ENCODE measurements around the gene LPP. TPM values are rescaled to one million over a fixed set of nuclear protein-coding genes. Genes with fewer than 3 reads are reported as not detected.

LPP gene
- total RNA-seq, 1 experiment from 2014 or later = 31.2 TPM

DNA sequence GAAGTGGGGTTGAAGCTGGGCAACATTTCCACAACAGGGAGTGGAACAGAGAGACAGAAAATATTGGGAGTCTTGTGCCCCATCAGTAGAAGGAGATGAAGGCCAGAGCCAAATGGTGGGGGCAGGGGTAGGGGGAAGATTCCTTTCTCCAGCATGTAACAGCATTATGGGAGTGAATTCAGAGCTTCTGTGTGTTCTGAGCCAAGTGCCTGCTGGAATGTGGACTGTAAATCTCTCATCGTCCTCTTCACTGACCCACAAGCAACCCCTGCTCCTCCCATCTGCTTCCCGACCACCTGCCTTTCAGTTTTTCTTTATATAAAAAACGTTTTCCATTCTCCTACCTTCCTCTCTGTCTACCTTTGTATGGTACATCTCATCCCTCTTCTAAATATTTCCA lies 673.6 kb downstream of the LPP start:
- DNase-seq (ENCODE audit: low spot score) = no peak

DNA sequence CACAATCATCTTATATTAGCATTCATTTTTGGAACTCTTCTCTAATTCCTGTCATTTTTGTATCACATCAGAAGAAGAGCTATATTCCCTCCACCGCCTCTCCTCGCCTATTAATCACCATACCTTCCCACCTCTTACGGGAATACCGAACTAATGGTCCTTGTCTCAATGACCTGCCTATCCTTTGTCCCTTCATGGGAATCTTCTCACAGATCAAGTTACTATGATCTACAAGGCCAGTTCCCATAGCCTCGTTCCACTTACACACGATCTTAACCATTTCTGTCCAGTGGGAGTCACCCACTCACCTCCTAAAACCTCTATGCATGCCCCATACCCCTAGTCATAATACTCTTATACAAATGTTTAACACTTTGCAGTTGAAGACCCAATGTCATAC lies 675.2 kb downstream of the LPP start:
- DNase-seq (ENCODE audit: low spot score) = no peak

DNA sequence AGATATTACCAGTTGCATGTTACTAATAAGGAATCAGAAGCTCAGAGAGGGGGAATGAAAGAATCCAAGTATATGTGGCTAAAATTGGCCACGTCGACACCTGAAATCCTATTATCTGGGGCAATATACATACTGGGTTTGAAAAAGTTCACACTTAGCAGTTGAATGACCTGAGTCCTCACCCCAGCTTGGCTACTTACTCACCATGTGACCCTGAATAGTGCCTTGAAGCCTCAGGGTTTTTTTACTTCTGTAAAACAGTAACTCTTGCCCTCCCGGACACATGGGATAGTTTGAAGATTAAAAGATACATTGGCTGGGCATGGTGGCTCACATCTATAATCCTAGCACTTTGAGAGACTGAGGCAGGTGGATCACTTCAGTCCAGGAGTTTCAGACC lies 675.6 kb downstream of the LPP start:
- DNase-seq (ENCODE audit: low spot score) = no peak

DNA sequence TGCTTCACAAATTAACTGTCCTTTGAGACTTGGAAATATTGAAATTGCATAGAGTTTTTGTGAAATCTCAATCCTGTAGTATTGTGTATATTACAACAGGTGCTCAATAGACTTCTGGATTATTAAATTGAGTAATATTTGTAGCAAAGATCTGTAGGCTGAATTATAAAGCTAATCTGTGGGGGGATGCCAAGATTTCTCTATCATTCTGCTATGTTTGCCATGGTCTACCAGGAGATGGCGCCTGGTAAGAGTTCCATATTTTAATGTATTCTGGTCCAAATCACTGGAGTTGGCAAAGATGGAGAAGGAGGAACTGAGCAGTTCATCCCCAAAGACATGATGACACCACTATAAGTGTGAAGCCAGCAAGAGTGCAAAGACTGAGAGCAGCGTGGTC lies 676.9 kb downstream of the LPP start:
- DNase-seq (ENCODE audit: low spot score) = peak; percentile 20

DNA sequence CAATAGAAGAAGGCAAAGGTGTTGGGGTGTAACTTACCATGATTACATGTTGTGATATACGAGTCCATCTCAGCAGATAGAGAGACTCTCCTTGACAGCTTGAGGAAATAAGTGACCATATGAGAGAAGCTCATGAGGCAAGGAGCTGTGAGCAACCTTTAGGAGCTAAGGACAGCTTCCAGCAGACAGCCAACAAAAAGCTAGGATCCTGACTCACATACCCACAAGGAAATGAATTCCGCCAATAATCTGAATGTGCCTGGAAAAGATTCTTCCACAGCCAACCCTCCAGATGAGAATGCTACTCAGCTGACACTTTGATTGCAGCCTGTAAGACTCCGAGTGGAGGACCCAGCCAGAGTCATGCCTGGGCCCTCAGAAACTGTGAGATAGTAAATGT lies 678.2 kb downstream of the LPP start:
- no peak for DNase-seq (ENCODE audit: low spot score)

DNA sequence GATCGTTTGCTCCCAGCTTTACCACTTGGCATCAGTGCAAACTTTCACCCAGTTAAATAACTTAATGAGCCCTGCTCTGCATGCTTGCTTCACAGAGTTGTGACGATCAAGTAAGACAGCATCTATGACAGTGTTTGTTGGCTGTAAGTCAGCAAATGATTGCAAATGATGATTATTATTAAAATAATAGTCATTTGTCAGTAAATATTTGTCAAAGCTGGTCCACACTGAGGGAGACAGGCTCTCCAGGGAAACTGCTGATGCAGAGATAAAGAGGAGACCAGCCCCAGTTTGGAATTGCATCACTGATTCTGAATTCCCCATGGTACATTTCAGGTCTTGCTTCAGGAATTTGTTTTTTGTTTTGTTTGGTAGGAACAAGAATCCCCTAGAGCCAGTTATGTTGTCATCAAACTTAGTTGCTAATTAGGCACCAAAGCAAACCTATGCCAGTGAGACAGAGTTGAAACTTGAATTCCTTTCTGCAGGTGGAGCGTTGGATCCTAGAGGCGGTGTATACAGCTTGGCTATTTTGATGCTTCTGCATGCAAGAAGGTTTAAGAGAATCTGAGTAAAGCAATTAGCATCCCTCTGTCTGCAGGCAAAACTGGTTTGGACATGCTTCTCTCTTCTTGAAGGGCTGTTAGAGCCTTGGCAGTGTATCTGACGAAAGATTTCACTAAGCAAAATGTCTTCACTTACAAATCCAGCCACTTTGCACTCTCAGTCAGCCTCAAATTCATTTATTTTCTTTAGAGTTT lies 679.2 kb downstream of the LPP start:
- DNase-seq (ENCODE audit: low spot score) = no peak

DNA sequence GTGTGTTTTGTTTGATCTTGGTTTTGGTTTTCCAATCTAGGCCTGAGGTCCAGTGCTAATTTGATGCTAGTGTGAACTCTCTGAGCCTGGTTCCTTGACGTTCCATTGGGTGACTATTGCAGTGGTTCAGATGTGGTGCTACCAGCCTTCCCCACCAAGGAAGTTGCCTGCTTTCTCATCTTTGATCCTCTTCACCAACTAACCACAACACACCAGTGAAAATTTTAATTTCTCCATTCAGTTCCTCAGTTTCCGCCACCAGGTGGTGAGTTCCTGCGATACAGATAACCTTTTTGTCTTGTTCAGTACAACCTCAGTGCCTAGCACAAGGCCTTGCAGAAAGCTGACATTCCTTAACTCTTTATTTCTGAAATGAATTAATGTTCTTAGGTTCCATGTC lies 680.4 kb downstream of the LPP start:
- DNase-seq (ENCODE audit: low spot score) = no peak

DNA sequence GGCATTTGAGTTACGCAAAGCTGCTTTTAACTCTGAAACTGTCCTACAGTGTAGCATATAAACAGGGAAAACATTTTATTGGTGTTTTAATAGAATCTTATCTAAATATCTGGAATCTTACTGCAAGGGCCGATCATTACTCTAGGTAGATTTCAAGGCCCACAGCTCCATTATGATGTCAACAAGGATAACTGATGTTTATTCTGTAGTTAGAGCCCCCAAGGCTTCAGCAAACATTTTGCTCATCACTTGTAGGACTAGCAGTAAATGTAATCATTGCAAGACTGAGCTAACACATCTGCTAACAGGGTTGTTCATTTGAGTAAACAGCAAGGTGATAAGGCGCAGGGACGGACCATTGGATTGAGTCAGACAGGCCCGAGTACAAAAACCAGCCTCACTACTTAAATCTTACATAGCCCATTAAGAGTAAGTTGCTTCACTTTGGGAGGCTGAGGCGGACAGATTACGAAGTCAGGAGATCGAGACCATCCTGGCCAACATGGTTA lies 685.3 kb downstream of the LPP start:
- no peak for DNase-seq (ENCODE audit: low spot score)

DNA sequence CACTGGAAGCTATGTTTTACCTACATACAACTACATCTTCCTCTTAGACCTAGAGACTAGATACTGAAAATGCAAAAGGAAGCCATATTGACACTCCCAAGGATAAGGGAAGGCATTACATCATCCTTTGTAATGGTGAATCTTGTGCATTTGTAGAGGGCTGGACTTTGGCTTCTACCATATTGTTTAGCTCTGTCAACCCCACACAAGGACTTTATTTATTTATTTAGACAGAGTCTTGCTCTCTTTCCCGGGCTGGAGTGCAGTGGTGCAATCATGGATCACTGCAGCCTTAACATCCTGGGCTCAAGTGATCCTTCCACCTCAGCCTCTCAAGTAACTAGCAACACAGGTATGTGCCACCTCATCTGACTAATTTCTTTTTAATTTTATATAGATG lies 686.3 kb downstream of the LPP start:
- DNase-seq (ENCODE audit: low spot score) = no peak

DNA sequence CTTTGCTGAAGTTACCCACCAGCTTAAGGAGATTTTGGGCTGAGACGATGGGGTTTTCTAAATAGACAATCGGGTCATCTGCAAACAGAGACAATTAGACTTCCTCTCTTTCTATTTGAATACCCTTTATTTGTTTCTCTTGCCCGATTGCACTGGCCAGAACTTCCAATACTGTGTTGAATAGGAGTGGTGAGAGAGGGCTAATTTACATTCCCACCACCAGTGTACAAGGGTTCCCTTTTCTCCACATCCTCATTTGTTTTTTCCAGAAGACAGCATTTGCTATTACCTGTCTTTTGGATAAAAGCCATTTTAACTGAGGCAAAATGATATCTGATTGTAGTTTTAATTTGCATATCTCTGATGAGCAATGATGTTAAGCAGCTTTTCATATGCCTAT lies 687.9 kb downstream of the LPP start:
- no peak for DNase-seq (ENCODE audit: low spot score)

DNA sequence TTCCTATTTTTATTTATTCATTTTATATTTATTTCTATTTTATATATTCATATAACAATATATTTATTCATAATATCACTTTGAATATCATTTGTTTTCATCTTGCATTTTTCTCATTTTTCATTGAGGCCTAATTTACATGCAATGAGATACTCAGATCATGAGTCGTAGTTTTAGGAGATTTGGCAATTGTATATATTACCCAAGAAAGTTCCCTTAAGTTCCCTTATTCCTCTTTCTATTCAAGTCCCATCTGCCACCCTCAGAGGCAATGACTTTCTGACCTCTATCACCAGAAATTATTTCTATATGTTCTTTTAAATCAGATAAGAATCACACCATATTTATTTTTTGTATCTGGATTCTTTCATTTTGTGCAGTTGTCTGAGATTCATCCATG lies 688.7 kb downstream of the LPP start:
- DNase-seq (ENCODE audit: low spot score) = no peak

DNA sequence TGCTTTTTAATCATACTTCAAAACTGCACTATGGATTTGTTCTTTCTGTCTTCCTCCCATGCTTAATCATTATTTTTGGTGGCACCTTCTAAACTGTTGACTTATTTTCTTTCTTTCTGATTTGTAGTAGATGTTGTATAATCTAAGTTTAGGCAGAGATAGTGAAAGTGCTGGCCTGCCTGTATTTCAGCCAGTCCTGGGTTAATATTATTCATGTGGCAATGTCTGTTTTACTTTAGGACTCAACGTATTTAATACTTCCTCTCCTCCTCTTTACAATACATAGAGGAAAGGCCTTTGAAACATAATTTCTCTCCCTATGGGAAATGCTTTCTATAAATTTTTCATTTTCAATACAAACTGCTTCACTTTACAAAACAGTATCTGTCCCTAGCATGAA lies 690.1 kb downstream of the LPP start:
- DNase-seq (ENCODE audit: low spot score) = no peak

DNA sequence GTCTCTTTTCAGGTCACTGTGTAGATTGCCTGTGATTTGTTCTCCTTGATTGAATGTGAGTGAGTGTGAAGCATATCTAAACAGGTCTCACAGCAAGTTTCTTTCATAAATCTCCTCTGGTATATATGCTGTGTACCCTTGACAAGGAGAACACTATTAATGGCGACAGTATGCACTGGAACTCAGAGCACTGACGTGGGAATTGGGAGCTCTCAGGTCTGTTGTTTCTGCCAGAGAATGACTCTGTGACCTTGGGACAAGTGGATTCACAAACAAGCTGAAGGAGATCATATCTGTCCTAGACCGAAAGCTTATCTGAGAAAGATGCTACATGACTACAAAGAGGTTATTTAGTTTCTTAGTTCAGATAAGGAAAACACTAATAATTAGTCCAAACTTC lies 691.6 kb downstream of the LPP start:
- no peak for DNase-seq (ENCODE audit: low spot score)

DNA sequence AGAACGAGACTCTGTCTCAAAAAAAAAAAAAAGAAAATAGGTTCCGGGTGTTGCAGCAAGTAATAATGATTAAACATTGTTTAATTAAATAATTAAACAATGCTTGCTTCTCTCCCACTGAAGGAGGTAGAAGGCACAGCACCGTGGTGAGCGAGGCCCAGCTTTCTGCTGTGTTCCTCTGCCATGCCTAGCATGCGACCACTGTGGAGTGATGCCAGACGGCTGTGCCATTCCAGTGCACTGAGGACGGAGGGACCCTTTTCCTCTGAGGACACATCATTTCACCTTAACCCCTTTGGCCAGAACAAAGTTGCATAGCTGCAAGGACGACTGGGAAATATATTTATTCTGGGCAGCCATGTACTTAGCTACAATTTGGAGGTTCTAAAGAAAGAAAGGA lies 695.0 kb downstream of the LPP start:
- DNase-seq (ENCODE audit: low spot score) = no peak

DNA sequence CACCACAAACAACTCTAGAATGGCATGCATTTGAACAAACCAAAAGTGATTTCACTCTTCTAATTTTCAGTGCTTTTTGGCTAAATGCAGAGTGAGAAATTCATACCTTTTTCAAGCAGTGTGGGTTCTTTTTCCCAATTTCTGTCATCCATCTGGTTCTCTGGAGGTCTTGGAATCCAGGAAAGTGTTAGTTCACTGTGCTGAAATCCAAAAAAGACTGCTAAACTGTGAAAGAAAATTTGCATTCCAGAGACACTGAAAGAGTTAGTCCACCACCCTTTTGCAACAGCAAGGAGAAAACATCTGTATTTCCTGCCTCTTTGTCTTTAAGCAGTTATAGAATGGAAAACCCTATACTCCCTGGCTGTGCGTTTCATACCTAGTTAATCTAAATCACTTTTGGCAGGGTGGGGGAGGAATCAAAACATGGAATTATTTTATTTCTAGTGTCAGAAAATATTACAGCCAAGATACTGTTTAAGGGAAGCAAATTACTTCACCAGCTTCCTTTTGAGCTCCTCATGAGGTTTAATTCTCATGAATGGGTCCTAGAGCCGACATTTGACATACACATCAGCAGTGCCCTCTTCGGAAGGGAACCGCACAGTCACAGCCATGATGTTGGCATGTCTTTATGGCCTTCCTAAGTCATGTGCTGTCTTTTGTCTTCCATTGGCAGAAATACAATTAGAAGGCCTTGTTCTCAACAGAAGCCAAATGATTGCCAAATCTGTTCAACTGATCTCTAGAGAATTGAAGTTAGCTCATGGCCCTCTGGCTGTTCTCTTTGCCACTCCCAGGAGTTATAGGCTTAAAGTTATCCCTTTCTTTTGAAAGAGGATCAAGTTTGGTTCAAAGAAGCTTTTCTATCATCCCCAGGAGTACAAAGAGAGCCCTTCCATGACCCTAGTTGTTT lies 700.2 kb downstream of the LPP start:
- DNase-seq (ENCODE audit: low spot score) = no peak

DNA sequence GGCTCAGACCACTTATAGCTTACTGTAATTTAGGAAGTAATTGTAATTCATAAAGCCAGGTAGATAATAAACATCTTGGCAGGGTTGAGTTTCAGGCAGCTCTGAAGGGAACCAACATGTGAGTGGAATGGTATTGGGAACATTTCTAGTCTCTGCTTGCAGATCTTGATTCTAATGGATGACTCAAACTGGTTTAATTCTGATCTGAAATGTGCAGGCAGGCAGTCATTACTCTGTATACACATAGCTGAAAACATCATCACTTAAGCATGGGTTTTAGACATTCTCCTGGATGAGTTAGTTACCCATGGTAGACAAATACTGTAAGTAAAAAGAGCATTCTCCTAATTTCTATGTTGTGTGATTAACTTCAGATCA lies 700.8 kb downstream of the LPP start:
- no peak for DNase-seq (ENCODE audit: low spot score)

DNA sequence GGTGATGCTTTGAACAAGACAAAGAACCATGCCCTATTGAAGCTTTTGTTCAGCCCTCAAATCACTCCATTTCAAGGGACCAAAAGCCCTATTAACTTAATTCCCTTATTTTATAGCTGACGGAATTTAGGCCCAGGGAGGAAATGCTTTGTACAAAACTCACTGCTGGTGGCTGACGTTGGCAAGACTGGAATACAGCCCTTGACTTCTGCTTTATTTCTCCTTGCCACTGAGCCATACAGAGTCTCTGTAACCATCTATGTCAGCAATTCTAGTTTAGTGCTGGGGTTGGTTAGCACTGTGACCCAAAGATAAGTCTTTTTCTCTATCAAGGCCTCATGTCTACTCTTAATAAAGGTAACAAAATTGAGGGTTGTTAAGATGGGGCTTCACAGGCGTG lies 701.7 kb downstream of the LPP start:
- DNase-seq (ENCODE audit: low spot score) = no peak

DNA sequence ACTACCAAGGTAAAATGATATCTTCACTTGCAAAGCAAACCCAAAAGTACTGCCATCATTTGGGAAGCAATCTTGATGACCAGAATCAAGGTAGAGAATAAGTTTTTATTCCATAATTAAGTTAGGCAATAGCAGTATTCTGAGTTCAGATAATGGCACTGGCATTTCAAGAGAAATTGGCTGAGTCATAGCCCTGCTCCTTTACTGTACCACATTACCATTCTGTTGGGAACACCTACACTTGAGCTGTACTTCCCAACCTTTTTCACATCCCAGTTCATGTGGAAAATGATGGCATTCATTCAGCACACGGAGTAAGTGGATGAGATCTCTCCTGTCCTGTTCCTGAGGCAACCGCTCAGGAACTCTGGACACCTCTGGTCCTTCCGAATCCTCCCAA lies 706.2 kb downstream of the LPP start:
- peak; percentile 47 for DNase-seq (ENCODE audit: low spot score)

DNA sequence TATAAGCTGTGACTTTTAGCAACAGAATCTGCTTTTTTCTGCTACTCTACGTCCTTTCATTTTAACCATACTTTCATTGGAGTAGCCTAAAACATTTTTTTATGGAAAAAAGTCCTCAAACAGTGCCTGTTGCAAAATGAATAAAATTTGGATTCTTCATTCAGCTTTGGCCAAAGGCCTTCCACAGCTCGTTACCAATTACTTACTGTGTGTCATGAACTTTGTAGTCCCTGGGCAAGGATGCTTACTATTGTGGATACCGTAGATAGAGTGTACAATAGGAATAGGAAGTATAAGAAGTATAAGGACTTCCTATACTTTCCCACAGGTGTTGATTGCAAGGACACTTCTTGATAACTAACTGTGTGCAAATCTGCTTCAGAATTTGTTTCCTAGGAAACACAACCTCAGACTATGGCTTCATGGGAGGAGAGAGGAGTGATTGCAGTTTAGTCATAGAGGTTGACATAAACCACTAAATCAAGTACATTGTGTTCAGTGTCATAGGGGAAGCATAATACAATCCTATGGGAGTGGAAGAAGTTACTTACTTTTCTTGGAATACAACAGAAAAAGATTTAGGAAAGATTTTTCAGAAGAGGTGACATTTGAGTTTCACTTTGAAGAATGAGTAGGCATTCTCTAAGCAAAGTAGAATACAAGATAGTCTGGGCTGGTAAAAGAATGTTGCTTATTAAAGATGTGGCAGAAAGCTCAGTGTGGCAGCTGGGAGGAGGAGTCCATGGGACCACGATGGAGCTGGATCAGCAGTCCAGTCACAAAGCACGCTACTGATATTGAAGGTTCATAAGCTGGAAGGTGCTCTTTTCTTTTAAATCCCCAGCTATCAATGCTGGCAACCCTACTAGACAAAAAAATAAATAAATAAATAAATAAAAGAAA lies 708.1 kb downstream of the LPP start:
- DNase-seq (ENCODE audit: low spot score) = peak; percentile 42

DNA sequence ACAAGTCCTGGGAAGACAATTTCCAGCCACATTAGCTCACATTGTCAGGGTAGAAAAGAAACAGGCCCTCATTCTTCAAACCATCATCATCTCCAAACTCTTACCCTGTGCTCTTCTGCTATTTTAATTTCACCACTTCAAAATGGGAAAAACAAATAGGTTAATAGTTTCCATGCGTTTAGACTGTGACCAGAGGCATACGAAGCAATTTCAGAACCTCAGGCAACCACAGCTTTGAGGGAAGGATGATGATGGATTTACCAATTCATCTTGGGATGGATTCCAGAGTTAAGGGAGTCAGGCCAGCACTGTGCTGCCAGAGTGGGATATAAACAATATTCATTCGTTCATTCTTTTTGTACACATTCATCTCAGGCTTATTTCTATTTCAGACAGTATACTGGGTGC lies 710.0 kb downstream of the LPP start:
- DNase-seq (ENCODE audit: low spot score) = no peak

DNA sequence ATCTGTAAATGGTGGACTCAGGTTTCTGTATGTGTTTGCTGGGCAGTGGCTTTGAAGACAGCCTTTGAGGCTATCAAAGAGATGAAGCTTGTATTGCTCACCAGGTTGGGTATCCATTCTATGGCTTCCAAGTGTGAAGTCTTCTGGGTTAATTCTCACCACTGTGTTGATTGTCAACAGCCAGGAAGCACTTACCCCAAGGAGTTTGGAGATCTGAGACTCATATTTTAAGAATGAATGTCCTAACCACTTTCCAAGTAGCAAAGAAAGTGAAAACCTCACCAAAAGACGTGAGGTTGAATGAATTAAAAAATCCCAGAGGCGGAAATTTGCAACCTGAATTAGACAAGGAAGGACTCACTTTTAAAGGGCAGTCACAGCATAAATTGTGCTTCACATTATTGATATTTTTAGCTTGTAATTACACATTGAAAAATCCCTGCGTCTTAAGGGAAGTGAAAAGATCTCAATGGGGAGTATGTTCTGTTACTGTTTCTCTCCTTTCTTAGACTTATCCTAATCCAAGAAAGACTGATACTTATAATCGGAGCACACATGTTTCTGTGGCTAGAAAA lies 713.8 kb downstream of the LPP start:
- no peak for DNase-seq (ENCODE audit: low spot score)

DNA sequence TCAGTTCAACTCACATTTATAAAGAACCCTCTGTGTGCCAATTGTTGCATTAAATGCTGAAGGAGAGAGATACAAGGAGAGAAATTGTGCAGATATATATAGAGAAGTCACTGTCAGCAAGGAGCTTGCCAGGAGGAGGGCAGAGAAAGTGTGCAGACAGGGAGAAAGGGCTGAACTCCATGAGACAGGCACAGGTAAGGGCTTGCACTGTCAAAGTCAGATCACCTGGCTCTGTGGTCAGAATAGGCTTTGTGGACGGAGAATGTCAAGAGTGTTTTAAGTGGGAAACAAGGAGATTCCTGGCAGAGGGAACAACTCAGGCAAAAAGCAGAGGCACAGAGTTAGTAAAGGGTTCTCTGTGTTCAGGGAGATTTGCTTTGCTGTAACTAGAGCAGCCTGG lies 714.8 kb downstream of the LPP start:
- DNase-seq (ENCODE audit: low spot score) = no peak

Measured in A172 (cell line).